HepG2 (cell line): ENCODE data around the gene ARL5B. TPM values are rescaled to one million over a fixed set of nuclear protein-coding genes. Genes with fewer than 3 reads are reported as not detected.

Experiments used
- HMGXB3 ChIP-seq: sonication (generic); formaldehyde crosslinking; IDR thresholded peaks from 2 replicates; pipeline ENCODE4 v1.4.0; 2020; ENCODE audit warnings: missing genetic modification reagents, borderline replicate concordance
- MED1 ChIP-seq: sonication (generic); formaldehyde crosslinking; IDR thresholded peaks from 2 replicates; pipeline ENCODE4 v1.4.0; 2020; ENCODE audit warnings: missing genetic modification reagents
- NAIF1 ChIP-seq: sonication (generic); formaldehyde crosslinking; IDR thresholded peaks from 2 replicates; pipeline ENCODE4 v1.5.0; 2020; ENCODE audit warnings: mild to moderate bottlenecking, missing genetic modification reagents, borderline replicate concordance
- REST ChIP-seq, 2 experiments: IDR thresholded peaks; 2 replicates each; pipeline ENCODE4 v1.6.1; 2011 to 2012; ENCODE audit warnings: low read length in 2 of 2, borderline replicate concordance in 1 of 2, low read depth in 1 of 2, mild to moderate bottlenecking in 1 of 2, moderate library complexity in 1 of 2
- SP2 ChIP-seq: sonication (generic); formaldehyde crosslinking; IDR thresholded peaks from 2 replicates; pipeline ENCODE4 v1.5.1; 2020; ENCODE audit warnings: mild to moderate bottlenecking, missing genetic modification reagents
- UBTF ChIP-seq: sonication (generic); formaldehyde crosslinking; IDR thresholded peaks from 2 replicates; pipeline ENCODE4 v1.4.0; 2020; ENCODE audit warnings: mild to moderate bottlenecking, missing genetic modification reagents
- ZKSCAN1 ChIP-seq: fragments of 150-350 bp; IDR thresholded peaks from 2 replicates; pipeline ENCODE4 v1.6.1; 2014; ENCODE audit warnings: low read length
- ZNF234 ChIP-seq: sonication (generic); formaldehyde crosslinking; conservative IDR thresholded peaks from 2 replicates; pipeline ENCODE4 v1.5.1; 2020; ENCODE audit warnings: mild to moderate bottlenecking, missing genetic modification reagents
- ZNF235 ChIP-seq: sonication (generic); formaldehyde crosslinking; IDR thresholded peaks from 2 replicates; pipeline ENCODE4 v1.8.1; 2023; ENCODE audit warnings: mild to moderate bottlenecking, missing genetic modification reagents, borderline replicate concordance
- ZNF34 ChIP-seq: sonication (generic); formaldehyde crosslinking; IDR thresholded peaks from 2 replicates; pipeline ENCODE4 v1.4.0; 2020; ENCODE audit warnings: mild to moderate bottlenecking, missing genetic modification reagents, borderline replicate concordance
- ZNF431 ChIP-seq: sonication (generic); formaldehyde crosslinking; IDR thresholded peaks from 2 replicates; pipeline ENCODE4 v1.9.0; 2022; ENCODE audit warnings: missing genetic modification reagents, low read depth, mild to moderate bottlenecking, borderline replicate concordance
- ZNF749 ChIP-seq: sonication (generic); formaldehyde crosslinking; IDR thresholded peaks from 2 replicates; pipeline ENCODE4 v1.8.0; 2022; ENCODE audit warnings: mild to moderate bottlenecking, missing genetic modification reagents, moderate library complexity, borderline replicate concordance
- ZNF775 ChIP-seq: sonication (generic); formaldehyde crosslinking; IDR thresholded peaks from 2 replicates; pipeline ENCODE4 v1.4.0; 2020; ENCODE audit warnings: missing genetic modification reagents, mild to moderate bottlenecking, moderate library complexity, borderline replicate concordance
- ZUFSP ChIP-seq: sonication (generic); formaldehyde crosslinking; IDR thresholded peaks from 2 replicates; pipeline ENCODE4 v1.9.0; 2021; ENCODE audit warnings: missing genetic modification reagents, mild to moderate bottlenecking, borderline replicate concordance
- polyA plus RNA-seq, 8 experiments: library from polyadenylated mRNA; depleted of rRNA in 3 of 8; stranded (reverse) in 7 of 8; unstranded in 1 of 8; fragments of >200 nt; fragmentation: Illumina TruSeq in 4 of 8; extraction: Trizol in 4 of 8; gene quantifications; 2 replicates each; pipeline versions ENCODE4 v1.2.1 to v1.2.3, GENCODE V29; 2011 to 2016; ENCODE audit warnings: low read depth in 4 of 8, missing spikeins in 1 of 8, mixed read lengths in 1 of 8; ENCODE audit not compliant: insufficient read depth in 1 of 8
- total RNA-seq, 5 experiments: library from RNA; depleted of rRNA; stranded (reverse); fragments of >200 nt; fragmentation: Illumina TruSeq; extraction: Trizol; gene quantifications; 2 replicates each; pipeline ENCODE4 v1.2.3, GENCODE V29; 2016; ENCODE audit warnings: low read depth in 1 of 5

ARL5B gene
- total and polyA plus RNA-seq, 2 of the 13 experiments (the other 11 are each of a cell fraction or from before 2014, with no cell fraction given) = 26.6 to 32.7 TPM

GRCh38 chr10:18659125-18659818 lies at the start of gene ARL5B (continued):
- TF ChIP-seq ZKSCAN1 (no peak), REST (IDR thresholded peaks at IDR 0.05; ENCODE audit: borderline replicate concordance in 1 of 2, low read depth in 1 of 2, low read length in 2 of 2) (peak in 1 of 2 experiments; percentile 4; a peak in 2 of 4 replicates), ZNF34 (CRISPR knock-in tag) (no peak), ZNF235 (CRISPR knock-in tag) (no peak; the same call in 1 of the 2 replicates), ZNF234 (CRISPR knock-in tag) (no peak), NAIF1 (peak; percentile 71; the same call in 1 of the 2 replicates), ZNF749 (CRISPR knock-in tag) (no peak), HMGXB3 (no peak), ZUFSP (CRISPR knock-in tag) (0 out of 2 replicates have a peak, but pooled peaks have one; percentile 53), MED1 (CRISPR knock-in tag) (peak; percentile 86), UBTF (peak; percentile 82), SP2 (CRISPR knock-in tag) (peak; percentile 62; the same call in 1 of the 2 replicates), ZNF775 (CRISPR knock-in tag) (no peak), ZNF431 (CRISPR knock-in tag) (no peak)
